Activated naive CD8-positive, alpha-beta T cell treated with anti-CD3 and anti-CD28 coated beads, Interleukin-2, amount 50 U/mL, for 24 hours (primary cell): ENCODE results near the gene MARCHF2.

Experiments used
- ATAC-seq: fragments of 150-1000 bp; cut with Tn5 transposase; one replicate; pipeline ENCODE4 v1.10.0; 2021
- DNase-seq: peaks from one replicate; pipeline ENCODE4 v3.0.0; 2021
- H3K27ac Mint-ChIP-seq: one replicate; pipeline ENCODE4 v1.8.0; 2021; ENCODE audit warnings: mild to moderate bottlenecking, mixed read lengths
- H3K27me3 Mint-ChIP-seq: one replicate; pipeline ENCODE4 v1.8.0; 2021; ENCODE audit warnings: mixed read lengths
- H3K36me3 Mint-ChIP-seq: one replicate; pipeline ENCODE4 v1.8.0; 2021; ENCODE audit warnings: low read depth, mixed read lengths
- H3K4me1 Mint-ChIP-seq: one replicate; pipeline ENCODE4 v1.8.0; 2021; ENCODE audit warnings: mixed read lengths
- H3K4me3 Mint-ChIP-seq: one replicate; pipeline ENCODE4 v1.8.0; 2021; ENCODE audit warnings: mild to moderate bottlenecking, moderate library complexity, mixed read lengths
- H3K9me3 Mint-ChIP-seq: one replicate; pipeline ENCODE4 v1.8.0; 2021; ENCODE audit warnings: mixed read lengths

MARCHF2 gene

DNA sequence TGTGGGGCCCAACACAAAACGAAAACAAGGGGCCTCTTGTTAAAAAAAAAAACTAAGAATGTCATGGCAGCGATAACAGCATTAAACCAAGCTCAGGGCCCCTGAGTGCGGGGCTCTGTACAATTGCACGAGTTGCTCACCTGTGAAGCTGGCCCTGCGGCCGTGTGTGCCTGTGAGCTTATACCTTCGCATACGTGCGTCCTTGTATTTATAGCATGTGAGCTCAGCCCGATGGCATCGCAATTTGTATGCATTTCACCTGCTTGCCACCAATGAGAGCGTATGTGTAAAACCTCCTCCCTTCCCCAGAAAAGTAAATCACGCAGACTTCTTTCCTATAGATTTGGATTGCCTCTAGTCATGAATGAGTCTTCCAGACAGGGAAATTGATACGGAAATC lies 48.8 kb downstream of the MARCHF2 start:
- Mint-ChIP-seq H3K36me3 (peaks cover 69% of the 10 kb centered on the region), H3K27me3 (no peaks in the 10 kb centered on the region), H3K27ac (no peak overlapping the region), H3K4me1 (peaks cover 40% of the 10 kb centered on the region), H3K9me3 (no peaks in the 10 kb centered on the region), H3K4me3 (no peak overlapping the region)
- ATAC-seq: no peak
- no peak for DNase-seq

DNA sequence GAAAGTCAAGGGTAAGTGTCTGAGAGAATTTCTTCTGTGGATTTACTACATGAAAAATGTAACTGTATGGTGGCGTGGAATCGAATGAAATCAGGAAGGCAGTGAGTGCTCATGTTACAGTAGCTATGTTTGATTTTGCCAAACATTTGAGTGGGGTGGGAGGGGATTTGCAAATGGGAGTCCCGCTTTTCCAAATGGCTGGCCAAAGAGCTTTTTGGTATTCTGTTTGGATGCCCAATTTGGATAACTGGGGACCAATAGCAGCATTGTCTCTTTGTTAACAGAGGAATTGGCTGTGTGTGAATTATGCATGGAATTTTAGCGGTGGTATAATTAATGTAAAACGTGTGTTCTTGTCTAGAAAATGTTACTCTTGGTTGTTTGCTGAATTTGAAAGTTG lies 49.5 kb downstream of the MARCHF2 start:
- H3K4me3 Mint-ChIP-seq: no peak overlapping the region
- H3K4me1 Mint-ChIP-seq: peaks cover 35% of the 10 kb centered on the region
- H3K27ac Mint-ChIP-seq: no peak overlapping the region
- H3K36me3 Mint-ChIP-seq: peaks cover 69% of the 10 kb centered on the region
- DNase-seq (no peak), ATAC-seq (no peak)
- H3K9me3 Mint-ChIP-seq: no peaks in the 10 kb centered on the region
- no peaks in the 10 kb centered on the region for H3K27me3 Mint-ChIP-seq

DNA sequence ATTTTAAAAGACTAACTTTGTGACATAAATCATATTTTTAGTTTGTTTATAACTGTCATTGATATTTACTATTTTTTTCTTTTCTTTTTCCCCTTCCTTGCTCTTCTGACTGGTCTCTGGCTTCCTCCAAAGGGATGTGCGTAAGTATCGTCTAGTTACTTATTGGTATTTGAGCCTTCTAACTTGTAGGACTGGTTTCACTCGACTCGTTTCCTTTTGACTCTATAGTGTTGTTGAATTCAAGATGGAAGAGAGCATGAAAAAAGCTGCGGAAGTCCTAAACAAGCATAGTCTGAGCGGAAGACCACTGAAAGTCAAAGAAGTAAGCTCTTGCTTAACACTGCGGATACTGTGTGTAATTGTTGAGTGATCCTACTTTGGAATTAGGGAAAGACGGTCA lies 50.3 kb downstream of the MARCHF2 start:
- ATAC-seq: no peak
- Mint-ChIP-seq H3K27ac (no peak overlapping the region), H3K9me3 (no peaks in the 10 kb centered on the region), H3K4me1 (peaks cover 28% of the 10 kb centered on the region), H3K4me3 (no peak overlapping the region), H3K36me3 (peaks cover 73% of the 10 kb centered on the region), H3K27me3 (no peaks in the 10 kb centered on the region)
- DNase-seq: no peak

DNA sequence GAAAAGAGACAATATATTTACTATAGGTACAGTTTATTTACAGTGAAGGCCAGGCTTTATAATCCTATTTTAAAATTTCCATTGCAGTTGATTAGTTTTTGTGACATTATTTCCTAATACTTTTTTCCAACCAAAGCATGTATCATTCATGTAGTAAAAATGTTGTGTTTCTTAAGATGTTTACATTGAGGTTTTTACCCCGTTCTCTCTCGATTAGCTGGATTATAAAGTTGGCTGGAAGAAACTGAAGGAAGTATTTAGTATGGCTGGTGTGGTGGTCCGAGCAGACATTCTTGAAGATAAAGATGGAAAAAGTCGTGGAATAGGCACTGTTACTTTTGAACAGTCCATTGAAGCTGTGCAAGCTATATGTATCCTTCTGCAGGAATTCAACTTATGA lies 52.9 kb downstream of the MARCHF2 start:
- H3K9me3 Mint-ChIP-seq: no peaks in the 10 kb centered on the region
- DNase-seq (no peak), ATAC-seq (no peak)
- no peaks in the 10 kb centered on the region for H3K27me3 Mint-ChIP-seq
- peaks cover 87% of the 10 kb centered on the region for H3K36me3 Mint-ChIP-seq
- peaks cover 5% of the 10 kb centered on the region for H3K4me1 Mint-ChIP-seq
- no peak overlapping the region for H3K4me3 Mint-ChIP-seq
- H3K27ac Mint-ChIP-seq: no peak overlapping the region

DNA sequence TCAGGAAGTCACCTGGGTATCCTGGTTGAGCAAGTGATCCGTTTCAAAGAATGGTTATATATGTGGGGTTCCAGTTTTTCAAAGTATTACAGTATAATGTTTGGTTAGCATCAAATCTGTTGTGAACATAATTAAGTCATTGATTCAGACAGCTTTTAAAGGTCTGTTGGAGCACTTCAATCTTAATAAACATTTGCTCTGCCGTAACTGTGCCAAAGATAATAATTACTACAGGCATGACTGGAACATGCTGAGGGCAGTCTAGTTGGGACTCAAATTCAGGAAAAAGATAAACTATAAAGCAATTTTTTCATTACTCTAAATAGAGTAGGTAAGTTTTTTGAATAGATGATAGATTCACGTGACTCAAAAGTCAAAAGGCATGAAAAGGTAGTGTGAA lies 55.0 kb downstream of the MARCHF2 start:
- H3K4me3 Mint-ChIP-seq: no peak overlapping the region
- no peaks in the 10 kb centered on the region for H3K27me3 Mint-ChIP-seq
- H3K27ac Mint-ChIP-seq: no peak overlapping the region
- DNase-seq (no peak), ATAC-seq (no peak)
- H3K36me3 Mint-ChIP-seq: peaks cover 85% of the 10 kb centered on the region
- H3K4me1 Mint-ChIP-seq: peaks cover 9% of the 10 kb centered on the region
- no peaks in the 10 kb centered on the region for H3K9me3 Mint-ChIP-seq

DNA sequence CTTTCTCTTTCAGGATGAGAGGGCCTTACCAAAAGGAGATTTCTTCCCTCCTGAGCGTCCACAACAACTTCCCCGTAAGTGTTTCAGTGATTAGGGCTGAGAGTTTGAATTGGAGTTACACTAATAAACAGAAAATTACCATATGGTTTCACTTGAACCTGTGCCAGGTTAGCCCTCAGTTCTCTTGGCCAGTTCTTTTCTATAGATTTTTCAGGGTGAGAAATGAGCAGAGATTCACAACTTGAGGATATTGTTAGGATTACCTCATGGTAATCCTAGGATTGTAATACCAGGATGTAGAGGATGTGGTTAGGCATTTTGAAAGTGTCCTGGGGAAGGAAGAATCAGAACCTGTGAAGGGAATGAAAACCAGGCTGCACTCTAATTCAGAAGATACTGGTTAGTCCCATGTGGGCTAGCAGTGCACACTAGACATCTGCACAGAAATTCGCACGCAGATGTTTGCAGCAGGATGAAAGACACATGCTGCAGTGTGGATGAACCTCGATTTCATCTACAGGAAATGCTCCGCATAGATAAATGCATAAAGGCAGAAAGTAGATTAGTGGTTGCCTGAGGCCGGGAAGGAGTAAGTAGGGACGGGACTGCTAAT lies 55.8 kb downstream of the MARCHF2 start:
- Mint-ChIP-seq H3K27ac (no peak overlapping the region), H3K4me3 (no peak overlapping the region), H3K4me1 (peaks cover 16% of the 10 kb centered on the region), H3K9me3 (no peaks in the 10 kb centered on the region), H3K36me3 (peaks cover 85% of the 10 kb centered on the region), H3K27me3 (no peaks in the 10 kb centered on the region)
- ATAC-seq: no peak
- DNase-seq: no peak

DNA sequence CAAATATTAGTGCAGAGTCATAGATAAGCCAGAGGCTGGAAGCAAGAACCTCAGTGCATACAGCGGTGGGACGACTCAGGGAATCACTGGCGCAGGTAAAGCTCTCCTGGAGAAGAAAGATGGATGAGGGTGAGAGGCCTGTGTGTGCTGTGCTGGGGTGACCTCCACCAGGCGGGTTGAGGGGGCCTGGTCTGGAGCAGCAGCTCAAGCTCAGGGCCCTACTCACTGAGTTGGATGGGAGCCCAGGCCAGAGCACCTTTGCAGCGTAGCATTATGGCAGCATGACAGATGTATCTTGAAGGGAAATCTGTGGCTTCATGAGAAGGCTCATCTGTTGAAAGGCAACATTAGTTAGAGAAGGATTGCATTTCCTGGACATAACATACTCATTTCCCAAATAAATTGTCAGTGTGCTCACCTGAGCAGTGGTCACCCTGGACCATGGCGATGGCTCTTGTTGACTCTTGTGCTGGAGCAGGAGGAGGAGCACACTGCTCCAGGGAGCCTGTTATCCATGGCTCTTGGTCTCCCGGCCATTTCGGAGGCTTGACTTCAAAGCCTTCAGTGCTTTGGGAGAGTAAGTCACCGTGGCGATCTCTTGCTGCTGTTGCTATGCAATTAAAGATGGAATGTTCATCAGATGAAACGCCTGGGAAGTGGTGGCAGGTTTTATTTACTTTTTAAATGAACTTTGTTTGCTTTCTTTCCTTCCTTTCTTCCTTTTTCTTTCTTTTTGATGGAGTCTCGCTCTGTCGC lies 56.7 kb downstream of the MARCHF2 start:
- ATAC-seq (no peak), DNase-seq (no peak)
- Mint-ChIP-seq H3K4me3 (no peak overlapping the region), H3K9me3 (no peaks in the 10 kb centered on the region), H3K27ac (peak overlapping the region; percentile 7), H3K27me3 (no peaks in the 10 kb centered on the region), H3K36me3 (peaks cover 83% of the 10 kb centered on the region), H3K4me1 (peaks cover 22% of the 10 kb centered on the region)

DNA sequence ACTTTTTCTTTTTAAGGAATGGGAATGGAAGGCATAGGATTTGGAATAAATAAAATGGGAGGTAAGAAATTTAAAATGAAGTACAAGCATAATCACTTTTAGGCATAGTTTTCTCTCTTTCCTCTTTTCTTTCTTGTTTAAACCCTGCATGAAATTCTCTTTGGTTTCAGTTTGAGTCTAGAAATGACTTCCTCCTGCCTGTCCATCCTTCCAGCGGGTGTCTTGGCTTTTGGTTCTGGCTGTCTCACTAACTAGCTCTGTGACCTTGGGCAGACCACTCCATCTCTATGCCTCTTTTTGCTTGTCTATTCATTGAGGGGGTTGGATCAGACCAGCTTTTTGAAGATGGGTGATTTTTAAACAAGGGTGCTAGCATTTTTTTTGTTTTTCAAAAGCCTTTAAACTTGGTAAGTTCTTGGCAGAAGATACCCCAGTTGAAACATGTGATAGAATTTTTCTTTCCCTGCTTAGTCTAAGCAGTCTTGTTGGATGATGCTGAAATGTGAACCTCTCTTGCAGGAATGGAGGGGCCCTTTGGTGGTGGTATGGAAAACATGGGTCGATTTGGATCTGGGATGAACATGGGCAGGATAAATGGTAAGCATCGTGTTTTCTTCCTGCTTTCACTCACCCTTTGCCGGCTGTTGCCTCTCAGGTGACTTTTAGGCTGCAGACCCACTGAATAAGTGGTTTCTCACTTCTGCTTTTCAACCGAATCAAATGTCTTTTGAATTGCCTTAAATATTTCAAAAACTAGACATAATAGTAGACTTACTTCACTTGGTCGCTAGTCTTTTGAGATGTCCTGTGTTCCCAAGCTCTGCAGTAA lies 60.8 kb downstream of the MARCHF2 start:
- Mint-ChIP-seq H3K27ac (peak overlapping the region; percentile 68), H3K4me1 (peaks cover 56% of the 10 kb centered on the region), H3K9me3 (no peaks in the 10 kb centered on the region), H3K27me3 (no peaks in the 10 kb centered on the region), H3K4me3 (no peak overlapping the region), H3K36me3 (peaks cover 80% of the 10 kb centered on the region)
- ATAC-seq: no peak
- DNase-seq: no peak

DNA sequence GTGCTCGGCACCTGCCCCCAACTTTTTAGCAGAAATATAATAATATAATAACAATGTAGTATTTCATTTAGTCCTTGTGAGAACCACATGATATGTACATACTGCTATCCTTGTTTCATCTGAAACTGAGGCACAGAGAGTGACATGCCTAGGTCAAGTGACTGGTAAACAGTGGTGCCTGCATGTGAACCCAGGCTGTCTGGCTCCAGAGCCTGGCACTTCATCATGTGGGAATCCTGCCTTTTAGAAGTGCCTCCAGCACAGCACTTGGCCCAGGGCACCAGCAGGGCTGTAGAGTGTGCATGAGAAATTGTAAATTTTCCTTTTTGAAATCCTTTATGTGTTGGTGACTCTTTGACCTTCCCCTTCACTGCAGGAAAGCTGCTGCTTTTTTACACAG lies 61.9 kb downstream of the MARCHF2 start:
- H3K4me1 Mint-ChIP-seq: peaks cover 63% of the 10 kb centered on the region
- no peaks in the 10 kb centered on the region for H3K9me3 Mint-ChIP-seq
- H3K27me3 Mint-ChIP-seq: no peaks in the 10 kb centered on the region
- H3K36me3 Mint-ChIP-seq: peaks cover 74% of the 10 kb centered on the region
- no peak overlapping the region for H3K27ac Mint-ChIP-seq
- no peak overlapping the region for H3K4me3 Mint-ChIP-seq
- DNase-seq (no peak), ATAC-seq (no peak)

DNA sequence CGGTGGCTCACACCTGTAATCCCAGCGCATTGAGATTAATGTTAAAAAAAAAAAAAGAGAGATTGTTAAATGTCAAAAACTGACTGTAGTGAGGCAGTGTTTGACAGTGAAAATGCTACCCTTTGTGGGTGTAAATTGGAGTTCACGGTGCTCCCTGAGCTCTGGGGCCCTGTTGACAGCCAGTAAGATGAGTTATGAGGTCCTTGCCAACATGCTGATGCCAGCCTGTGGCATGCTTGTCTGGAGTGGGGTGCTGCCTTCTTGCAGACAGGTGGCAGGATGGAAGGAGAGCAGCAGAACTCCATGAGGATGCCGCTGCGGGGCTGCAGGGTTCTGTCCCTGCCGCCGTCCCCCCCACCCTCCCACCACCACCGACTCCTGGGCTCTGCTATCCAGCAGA lies 63.4 kb downstream of the MARCHF2 start:
- peak; percentile 19 for ATAC-seq
- no peaks in the 10 kb centered on the region for H3K27me3 Mint-ChIP-seq
- no peaks in the 10 kb centered on the region for H3K9me3 Mint-ChIP-seq
- peak overlapping the region; percentile 53 for H3K27ac Mint-ChIP-seq
- H3K4me1 Mint-ChIP-seq: peaks cover 74% of the 10 kb centered on the region
- no peak for DNase-seq
- no peak overlapping the region for H3K4me3 Mint-ChIP-seq
- peaks cover 72% of the 10 kb centered on the region for H3K36me3 Mint-ChIP-seq

DNA sequence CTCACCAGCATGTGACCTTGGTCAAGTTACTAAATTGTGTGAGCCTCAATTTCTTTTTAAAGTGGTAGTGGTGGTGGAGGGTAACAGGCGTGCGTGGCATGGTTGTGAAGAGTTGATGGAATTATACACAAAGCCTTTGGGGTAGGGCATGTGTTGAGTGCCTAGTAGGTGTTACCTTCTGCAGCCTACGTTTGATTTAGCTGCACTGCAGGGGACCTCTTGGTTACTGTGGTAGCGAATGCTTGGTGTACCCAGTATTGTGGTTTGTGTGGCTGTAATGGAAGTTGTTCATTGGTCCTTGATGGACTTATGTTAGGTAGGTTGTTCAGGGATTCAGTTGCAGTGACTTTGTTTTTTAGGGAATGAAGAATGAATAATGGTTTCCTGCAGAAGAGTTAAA lies 64.8 kb downstream of the MARCHF2 start:
- Mint-ChIP-seq H3K36me3 (peaks cover 73% of the 10 kb centered on the region), H3K4me3 (no peak overlapping the region), H3K27ac (peak overlapping the region; percentile 40), H3K9me3 (no peaks in the 10 kb centered on the region), H3K4me1 (peaks cover 76% of the 10 kb centered on the region), H3K27me3 (no peaks in the 10 kb centered on the region)
- no peak for ATAC-seq
- DNase-seq: no peak

DNA sequence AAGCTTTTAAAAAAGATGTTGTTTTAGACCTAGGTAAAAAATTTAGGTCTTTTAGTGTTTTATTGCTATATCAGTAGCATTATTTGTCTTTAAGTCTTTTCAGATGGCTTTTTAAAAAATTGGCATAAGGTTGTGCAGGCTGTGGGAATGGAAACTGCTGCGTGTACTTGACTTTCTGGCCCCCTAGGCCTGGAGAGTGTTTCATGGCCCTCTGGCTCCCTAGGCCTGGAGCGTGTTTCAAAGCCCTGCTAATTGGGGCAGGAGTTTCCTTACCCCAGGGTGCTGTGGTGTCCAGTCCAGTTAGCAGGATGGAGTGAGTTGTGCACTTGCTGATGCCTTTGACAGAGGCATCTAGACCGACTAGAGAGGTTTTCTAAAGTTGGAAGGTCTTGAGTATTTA lies 65.5 kb downstream of the MARCHF2 start:
- H3K4me1 Mint-ChIP-seq: peaks cover 70% of the 10 kb centered on the region

DNA sequence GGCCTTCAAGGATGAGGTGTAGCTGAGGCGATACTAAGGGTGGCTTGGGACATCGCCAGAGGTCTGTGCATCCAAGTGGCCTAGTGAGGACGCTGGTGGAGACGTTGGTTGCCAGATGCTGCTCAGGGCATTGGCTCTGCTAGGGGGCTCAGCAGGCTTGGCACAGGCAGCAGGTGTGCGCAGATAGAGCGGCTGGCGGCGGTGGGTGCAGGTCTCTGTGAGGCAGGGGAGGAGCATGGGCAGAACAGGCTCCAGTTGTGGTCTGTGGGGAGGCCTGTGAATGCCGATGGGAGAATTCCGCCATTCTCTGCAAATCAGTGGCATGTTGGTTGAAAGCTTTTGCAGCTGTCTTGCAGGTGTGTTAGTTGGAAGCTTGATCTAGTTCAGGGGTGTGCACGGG lies 68.1 kb downstream of the MARCHF2 start:
- DNase-seq: no peak
- H3K4me1 Mint-ChIP-seq: peaks cover 65% of the 10 kb centered on the region
- peak; percentile 9 for ATAC-seq
- no peaks in the 10 kb centered on the region for H3K27me3 Mint-ChIP-seq
- H3K27ac Mint-ChIP-seq: peak overlapping the region; percentile 70
- H3K36me3 Mint-ChIP-seq: peaks cover 70% of the 10 kb centered on the region
- no peak overlapping the region for H3K4me3 Mint-ChIP-seq
- no peaks in the 10 kb centered on the region for H3K9me3 Mint-ChIP-seq

More for the DNA sequence above, 65.5 kb downstream of the MARCHF2 start:
- no peaks in the 10 kb centered on the region for H3K27me3 Mint-ChIP-seq
- DNase-seq (no peak), ATAC-seq (no peak)
- H3K36me3 Mint-ChIP-seq: peaks cover 74% of the 10 kb centered on the region
- H3K9me3 Mint-ChIP-seq: no peaks in the 10 kb centered on the region
- peak overlapping the region; percentile 40 for H3K27ac Mint-ChIP-seq
- no peak overlapping the region for H3K4me3 Mint-ChIP-seq

DNA sequence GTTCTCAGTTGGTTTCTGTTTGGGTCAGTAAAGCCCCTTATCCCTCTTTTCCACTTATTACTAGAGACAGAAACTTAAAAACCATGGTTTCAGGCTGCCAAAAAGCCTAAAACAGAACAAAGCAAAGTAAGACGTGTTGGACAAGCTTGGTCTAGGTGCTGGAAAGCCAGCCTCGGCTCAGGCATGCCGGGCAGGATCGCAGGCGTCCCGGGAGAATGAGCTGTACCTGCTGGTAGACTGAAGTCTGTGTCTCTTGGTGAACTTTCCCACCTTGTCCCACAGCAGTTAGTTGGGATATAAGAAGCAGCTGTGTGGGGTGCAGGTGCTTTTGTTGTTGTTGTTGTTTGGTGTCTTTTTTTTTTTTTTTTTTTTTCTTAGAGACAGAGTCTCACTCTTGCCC lies 68.5 kb downstream of the MARCHF2 start:
- H3K4me3 Mint-ChIP-seq: no peak overlapping the region
- DNase-seq: no peak

DNA sequence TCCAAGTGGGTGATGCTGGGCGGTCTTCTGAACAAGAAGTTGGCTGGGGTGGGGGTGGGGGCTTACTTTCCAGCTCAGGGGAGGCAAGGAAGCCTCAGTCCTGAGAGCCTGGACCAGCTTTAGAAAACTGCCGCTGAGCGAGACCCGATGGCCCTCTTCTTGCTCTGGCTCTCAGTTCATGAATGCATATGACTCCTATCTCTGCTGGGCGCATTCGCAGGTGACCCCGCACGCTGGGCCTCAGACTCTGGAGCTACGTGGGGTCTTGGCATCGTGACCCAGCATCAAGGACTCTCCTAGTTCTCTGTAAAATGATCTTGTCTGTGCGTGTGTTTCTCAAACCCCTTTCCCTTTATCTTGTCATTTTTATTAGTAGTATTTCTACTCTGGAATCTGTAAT lies 69.6 kb downstream of the MARCHF2 start:
- H3K4me3 Mint-ChIP-seq: no peak overlapping the region

More for the DNA sequence above, 68.5 kb downstream of the MARCHF2 start:
- no peaks in the 10 kb centered on the region for H3K9me3 Mint-ChIP-seq
- no peaks in the 10 kb centered on the region for H3K27me3 Mint-ChIP-seq
- no peak for ATAC-seq
- peaks cover 65% of the 10 kb centered on the region for H3K4me1 Mint-ChIP-seq
- peak overlapping the region; percentile 70 for H3K27ac Mint-ChIP-seq
- H3K36me3 Mint-ChIP-seq: peaks cover 71% of the 10 kb centered on the region

More for the DNA sequence above, 69.6 kb downstream of the MARCHF2 start:
- Mint-ChIP-seq H3K4me1 (peaks cover 66% of the 10 kb centered on the region), H3K9me3 (no peaks in the 10 kb centered on the region), H3K27me3 (no peaks in the 10 kb centered on the region), H3K27ac (peak overlapping the region; percentile 2), H3K36me3 (peaks cover 73% of the 10 kb centered on the region)
- ATAC-seq (no peak), DNase-seq (no peak)
